Thymus (tissue), 11 donors: ENCODE results near the gene XIRP2. TPM values are rescaled to one million over a fixed set of nuclear protein-coding genes. Genes with fewer than 3 reads are reported as not detected.
A peak's percentile ranks its signal among the peaks of the same experiment; 100 is the strongest.
"Not testable (repeated sequence)": the region's sequence is repeated elsewhere in the genome, so short reads cannot be mapped to it uniquely, and the experiment has no call there.

Experiments used
- DNase-seq, 9 donors: peaks; one replicate each; pipeline ENCODE4 v3.0.0-alpha.2; 2013; ENCODE audit warnings: low spot score in 9 of 9, low read depth in 6 of 9, missing footprints in 1 of 9
- H3K27ac ChIP-seq, 2 donors: one replicate each; pipeline ENCODE4 v1.5.1; 2013; ENCODE audit warnings: control low read depth in 1 of 2, low read depth in 1 of 2, low read length in 1 of 2, mild to moderate bottlenecking in 1 of 2, moderate library complexity in 1 of 2
- H3K27me3 ChIP-seq, 2 donors: one replicate each; pipeline ENCODE4 v1.5.1; 2013; ENCODE audit warnings: low read length in 1 of 2; ENCODE audit not compliant: control insufficient read depth in 2 of 2, insufficient read depth in 1 of 2
- H3K36me3 ChIP-seq, 2 donors: one replicate each; pipeline ENCODE4 v1.5.1; 2013; ENCODE audit warnings: low read length in 1 of 2, mild to moderate bottlenecking in 1 of 2, moderate library complexity in 1 of 2; ENCODE audit not compliant: control insufficient read depth in 2 of 2, insufficient read depth in 2 of 2
- H3K4me1 ChIP-seq, 2 donors: one replicate each; pipeline ENCODE4 v1.5.1; 2013; ENCODE audit warnings: low read length in 2 of 2; ENCODE audit not compliant: control insufficient read depth in 2 of 2, insufficient read depth in 2 of 2
- H3K4me3 ChIP-seq, 2 donors: one replicate each; pipeline ENCODE4 v1.5.1; 2013; ENCODE audit warnings: low read length in 2 of 2, control low read depth in 1 of 2, mild to moderate bottlenecking in 1 of 2
- H3K9me3 ChIP-seq, 2 donors: one replicate each; pipeline ENCODE4 v1.5.1; 2013; ENCODE audit warnings: low read length in 1 of 2, mild to moderate bottlenecking in 1 of 2; ENCODE audit not compliant: control insufficient read depth in 2 of 2, insufficient read depth in 1 of 2
- whole genome bisulfite sequencing: extraction: QIAGEN DNeasy Blood & Tissue Kit; methylation state at CpG from one replicate; pipeline ENCODE4 v1.1.7; 2013; 5-methylcytosine and 5-hydroxymethylcytosine counted together
- polyA plus RNA-seq: library from polyadenylated mRNA; stranded (reverse); fragments of 200-250 nt; gene quantifications from one replicate; pipeline ENCODE4 v1.2.3, GENCODE V29; 2013
- total RNA-seq: library from RNA; stranded (reverse); fragments of 120-200 nt; gene quantifications from one replicate; pipeline ENCODE4 v1.2.4, GENCODE V29; 2013
- donor health status: healthy.

The XIRP2 gene
- total and polyA plus RNA-seq, 2 donors, result 0.14 to 0.21 TPM

DNA sequence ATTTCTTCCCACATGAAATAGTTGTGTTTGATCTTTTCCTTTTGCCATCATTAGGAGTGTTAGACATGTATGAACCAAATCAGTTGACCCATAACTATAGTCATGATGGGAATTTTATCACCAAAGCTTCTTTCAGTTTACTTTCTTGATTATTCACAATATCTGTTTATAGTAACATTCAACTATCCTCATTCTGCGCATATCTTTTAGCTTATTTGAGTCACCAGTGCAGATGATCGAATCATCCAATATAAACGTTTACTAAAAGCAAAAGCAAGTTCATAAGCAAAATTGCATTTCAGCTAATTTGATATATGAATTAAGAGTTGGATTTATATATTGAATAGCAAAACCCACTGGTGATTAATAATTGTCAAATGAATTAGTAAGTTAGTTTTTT, 216.4 kb downstream of the XIRP2 start:
- Histone ChIP-seq H3K4me1 (peaks cover 0 to 2% of the 10 kb centered on the region in 2 donors), H3K9me3 (no peaks in the 10 kb centered on the region), H3K4me3 (no peak overlapping the region), H3K27ac (no peak overlapping the region), H3K36me3 (no peaks in the 10 kb centered on the region), H3K27me3 (no peaks in the 10 kb centered on the region)
- DNase-seq, result no peak
- 97% methylated on average over 3 of the region's 3 CpGs for WGBS

DNA sequence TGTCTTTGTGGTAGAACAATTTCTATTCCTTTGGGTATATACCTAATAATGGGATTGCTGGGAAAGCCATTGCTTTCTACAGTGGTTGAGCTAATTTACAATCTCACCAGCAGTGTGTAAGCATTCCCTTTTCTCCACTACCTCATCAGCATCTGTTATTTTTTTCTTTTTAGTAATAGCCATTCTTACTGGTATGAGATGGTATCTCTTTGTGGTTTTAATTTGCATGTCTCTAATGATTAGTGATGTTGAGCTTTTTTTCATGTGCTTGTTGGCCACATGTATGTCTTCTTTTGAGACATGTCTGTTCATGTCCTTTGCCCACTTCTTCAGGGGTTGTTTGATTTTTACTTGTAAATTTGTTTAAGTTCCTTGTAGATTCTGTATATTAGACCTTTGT, 221.4 kb downstream of the XIRP2 start:
- not testable (repeated sequence) for H3K9me3 ChIP-seq, H3K4me1 ChIP-seq, H3K36me3 ChIP-seq, H3K4me3 ChIP-seq, H3K27me3 ChIP-seq, H3K27ac ChIP-seq, DNase-seq

DNA sequence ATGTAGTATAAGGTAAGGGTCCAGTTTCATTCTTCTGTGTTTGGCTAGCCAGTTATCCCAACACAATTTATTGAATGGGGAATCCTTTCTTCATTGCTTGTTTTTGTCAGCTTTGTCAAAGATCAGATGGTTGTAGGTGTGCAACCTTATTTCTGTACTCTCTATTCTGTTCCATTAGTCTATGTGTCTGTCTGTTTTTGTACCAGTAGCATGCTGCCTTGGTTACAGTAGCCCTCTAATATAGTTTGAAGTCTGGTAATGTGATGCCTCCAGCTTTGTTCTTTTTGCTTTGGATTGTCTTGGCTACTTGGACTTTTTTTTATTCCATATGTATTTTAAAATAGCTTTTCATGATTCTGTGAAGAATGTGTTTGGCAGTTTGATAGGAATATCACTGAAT, 222.1 kb downstream of the XIRP2 start:
- no peaks in the 10 kb centered on the region for H3K36me3 ChIP-seq
- DNase-seq, result no peak
- no peaks in the 10 kb centered on the region for H3K4me1 ChIP-seq
- H3K4me3 ChIP-seq, result no peak overlapping the region
- no peaks in the 10 kb centered on the region for H3K9me3 ChIP-seq
- no peaks in the 10 kb centered on the region for H3K27me3 ChIP-seq
- H3K27ac ChIP-seq, result no peak overlapping the region

DNA sequence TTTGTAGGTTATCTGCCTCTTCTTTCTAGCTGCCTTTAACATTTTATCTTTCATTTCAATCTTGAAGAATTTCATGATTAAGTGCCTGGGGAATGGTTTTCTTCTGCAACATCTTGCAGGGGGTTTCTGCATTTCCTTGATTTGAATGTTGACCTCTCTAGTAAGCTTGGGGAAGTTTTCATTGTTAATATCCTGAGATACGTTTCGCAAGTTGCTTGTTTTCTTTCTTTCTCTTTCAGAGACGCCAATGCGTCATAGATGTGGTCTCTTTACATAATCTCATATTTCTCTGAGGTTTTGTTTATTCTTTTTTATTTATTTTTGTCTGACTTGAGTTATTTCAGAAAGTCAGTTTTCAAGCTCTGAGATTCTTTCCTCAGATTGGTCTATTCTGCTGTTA, 225.7 kb downstream of the XIRP2 start:
- Histone ChIP-seq H3K27ac (no peak overlapping the region), H3K9me3 (no peaks in the 10 kb centered on the region), H3K27me3 (no peaks in the 10 kb centered on the region), H3K4me1 (no peaks in the 10 kb centered on the region), H3K36me3 (no peaks in the 10 kb centered on the region), H3K4me3 (no peak overlapping the region)
- DNase-seq, result no peak
- WGBS, result 92% methylated on average over 4 of the region's 4 CpGs

DNA sequence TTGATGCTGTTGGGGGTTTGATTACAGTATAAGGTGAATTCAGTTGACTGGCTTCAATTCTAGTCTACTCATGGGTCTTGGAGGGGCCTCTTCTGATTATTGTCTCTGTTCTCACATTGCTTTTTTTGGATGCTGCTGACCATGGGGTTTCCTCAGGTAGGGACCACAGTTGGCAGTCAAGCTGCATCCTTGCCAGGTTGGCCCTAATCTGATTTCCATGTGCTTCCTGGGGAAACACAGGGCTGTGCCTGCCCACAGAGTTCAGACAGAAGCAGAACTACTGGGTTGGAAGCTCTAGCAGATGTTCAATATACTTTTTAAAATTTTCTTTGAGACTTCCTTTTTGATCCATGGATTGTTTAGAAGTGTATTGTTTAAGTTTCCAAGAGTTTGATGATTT, 227.3 kb downstream of the XIRP2 start:
- Histone ChIP-seq H3K4me1 (no peaks in the 10 kb centered on the region), H3K36me3 (no peaks in the 10 kb centered on the region), H3K9me3 (no peaks in the 10 kb centered on the region), H3K27ac (no peak overlapping the region), H3K4me3 (no peak overlapping the region), H3K27me3 (no peaks in the 10 kb centered on the region)
- no peak for DNase-seq

DNA sequence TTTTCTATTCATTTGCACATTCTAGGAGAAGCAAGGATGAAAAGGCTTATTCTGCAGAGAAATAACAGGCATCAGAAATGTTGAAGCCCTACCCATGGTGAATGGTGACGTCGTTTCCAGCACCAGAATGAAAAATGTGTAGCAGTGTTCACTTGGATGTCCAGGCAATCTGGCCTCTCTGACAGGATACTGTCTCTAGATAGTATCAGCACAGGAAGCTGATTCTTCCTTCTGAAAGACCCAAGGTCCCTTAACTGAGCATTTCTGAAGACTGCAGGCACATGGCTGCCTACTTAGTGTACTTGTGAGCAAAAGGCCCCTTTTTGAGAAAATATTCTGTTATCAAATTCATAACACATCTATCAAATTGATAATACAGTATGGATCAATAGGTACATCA, 234.1 kb downstream of the XIRP2 start:
- WGBS, result 55% methylated on average over 2 of the region's 2 CpGs
- H3K9me3 ChIP-seq, result no peaks in the 10 kb centered on the region
- no peaks in the 10 kb centered on the region for H3K36me3 ChIP-seq
- DNase-seq, result no peak
- no peaks in the 10 kb centered on the region for H3K4me1 ChIP-seq
- no peak overlapping the region for H3K27ac ChIP-seq
- H3K27me3 ChIP-seq, result no peaks in the 10 kb centered on the region
- no peak overlapping the region for H3K4me3 ChIP-seq

DNA sequence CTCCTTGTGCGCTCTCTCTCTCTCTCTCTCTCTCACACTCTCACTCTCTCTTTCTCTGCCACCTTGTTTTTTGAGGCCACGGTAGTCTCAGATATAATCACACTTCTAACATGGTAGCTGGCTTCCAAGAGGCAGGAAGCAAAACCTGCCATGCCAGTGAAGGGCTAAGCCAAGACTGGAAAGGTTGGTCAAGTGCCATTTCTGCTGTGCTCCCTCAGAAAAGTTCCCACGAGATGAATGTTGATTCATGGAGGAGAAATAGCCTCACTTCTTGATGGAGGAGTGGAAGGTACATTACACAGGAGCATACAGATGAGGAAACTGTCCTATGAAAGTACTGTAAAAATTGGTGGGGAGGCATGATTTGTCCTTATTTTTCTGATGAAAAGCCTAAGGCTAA, 237.9 kb downstream of the XIRP2 start:
- H3K4me1 ChIP-seq, result no peaks in the 10 kb centered on the region
- no peaks in the 10 kb centered on the region for H3K9me3 ChIP-seq
- no peak overlapping the region for H3K4me3 ChIP-seq
- 93% methylated on average over 3 of the region's 3 CpGs for WGBS
- no peak for DNase-seq
- no peak overlapping the region for H3K27ac ChIP-seq
- H3K27me3 ChIP-seq, result no peaks in the 10 kb centered on the region
- H3K36me3 ChIP-seq, result no peaks in the 10 kb centered on the region

DNA sequence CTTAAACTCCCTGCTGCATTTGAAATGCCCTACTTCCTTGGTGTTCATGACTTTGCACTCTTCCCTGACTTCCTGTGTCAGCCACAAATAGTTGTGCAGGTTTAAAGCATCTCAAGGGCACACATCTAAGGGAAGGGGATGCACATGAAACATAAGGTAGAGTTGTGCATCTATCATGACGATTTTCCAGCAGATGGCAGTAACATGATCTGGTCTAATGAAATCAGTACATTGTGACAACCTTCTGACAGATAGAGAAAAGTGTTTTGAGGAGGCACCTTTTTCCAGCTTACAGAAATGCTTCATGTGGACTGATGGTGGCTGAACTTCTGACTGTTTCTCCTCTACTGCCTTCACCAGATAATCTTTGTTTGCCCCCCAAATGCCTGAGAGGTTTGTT, 238.9 kb downstream of the XIRP2 start:
- Histone ChIP-seq H3K27me3 (no peaks in the 10 kb centered on the region), H3K36me3 (no peaks in the 10 kb centered on the region), H3K27ac (no peak overlapping the region), H3K4me1 (no peaks in the 10 kb centered on the region), H3K9me3 (no peaks in the 10 kb centered on the region), H3K4me3 (no peak overlapping the region)
- peak in 8 of 9 donors; percentile 19 to 71 (median 25) for DNase-seq
- 5% methylated on average over 1 of the region's 1 CpG for WGBS

DNA sequence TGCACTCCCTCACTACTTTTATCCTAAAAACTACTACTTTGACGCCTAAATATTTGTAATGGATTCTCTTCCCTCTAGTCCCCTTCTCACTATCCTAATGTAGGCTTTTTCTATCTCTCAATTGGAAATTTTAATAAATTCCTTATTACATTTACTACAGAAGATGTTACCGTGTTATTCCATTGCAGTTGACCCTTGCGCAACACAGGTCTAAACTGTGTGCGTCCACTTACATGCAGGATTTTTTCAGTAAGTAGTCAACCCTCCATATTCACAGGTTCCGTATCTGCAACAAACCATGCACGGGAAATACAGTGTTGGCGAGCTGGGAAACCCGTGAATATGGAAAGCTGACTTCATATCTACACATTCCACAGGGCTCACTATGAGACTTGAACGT, 239.8 kb downstream of the XIRP2 start:
- H3K9me3 ChIP-seq, result no peaks in the 10 kb centered on the region
- WGBS, result 99% methylated on average over 9 of the region's 9 CpGs
- H3K27me3 ChIP-seq, result no peaks in the 10 kb centered on the region
- H3K4me3 ChIP-seq, result no peak overlapping the region
- peaks cover 0 to under 1% of the 10 kb centered on the region in 2 donors for H3K4me1 ChIP-seq
- no peak overlapping the region for H3K27ac ChIP-seq
- H3K36me3 ChIP-seq, result no peaks in the 10 kb centered on the region
- DNase-seq, result no peak

DNA sequence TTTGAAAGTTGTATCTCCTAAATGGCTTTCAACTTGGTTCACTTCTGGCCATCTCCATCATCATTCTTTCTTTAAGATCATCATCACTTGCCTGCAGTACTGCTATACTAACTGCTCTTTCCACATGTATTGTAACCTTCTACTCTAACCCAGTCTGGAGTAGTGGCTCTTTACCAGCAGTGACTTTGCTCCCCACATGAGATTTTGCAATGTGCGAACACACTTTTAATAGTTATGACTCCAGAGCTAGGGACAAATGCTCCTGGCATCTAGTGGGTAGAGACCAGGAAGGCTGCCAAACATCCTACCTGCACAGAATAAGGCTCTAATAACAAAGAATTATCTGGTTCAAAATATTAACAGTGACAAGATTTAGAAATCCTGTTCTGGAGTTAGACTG, 243.8 kb downstream of the XIRP2 start:
- H3K36me3 ChIP-seq, result no peaks in the 10 kb centered on the region
- no peaks in the 10 kb centered on the region for H3K27me3 ChIP-seq
- no peak for DNase-seq
- no peak overlapping the region for H3K27ac ChIP-seq
- H3K4me1 ChIP-seq, result peaks cover 3 to 5% of the 10 kb centered on the region in 2 donors
- no peaks in the 10 kb centered on the region for H3K9me3 ChIP-seq
- no peak overlapping the region for H3K4me3 ChIP-seq
- WGBS, result 100% methylated on average over 1 of the region's 1 CpG
